SU-DHL-6 (cell line): ENCODE measurements around the gene EYA2.

Experiments
- CTCF ChIP-seq: fragments of 200-600 bp; sonication (generic); IDR thresholded peaks from one replicate; pipeline ENCODE4 v1.5.1; 2017; ENCODE audit warnings: antibody characterized with exemption, mild to moderate bottlenecking, low read length, moderate library complexity; ENCODE audit not compliant: insufficient read depth, poor library complexity, severe bottlenecking
- EZH2phosphoT487 ChIP-seq: fragments of 200-600 bp; sonication (generic), shearing (Covaris generic); conservative IDR thresholded peaks from 2 replicates; pipeline ENCODE4 v1.6.1; 2018; ENCODE audit warnings: mild to moderate bottlenecking, antibody characterized with exemption, low read length, moderate library complexity, mixed read lengths

GRCh38 chr20:47090835-47091234 lies 196.2 kb downstream of the EYA2 start:
- no peak for TF ChIP-seq CTCF
- TF ChIP-seq EZH2phosphoT487: no peak
